ENCODE data around the gene SLC9A7.

The SLC9A7 gene

DNA sequence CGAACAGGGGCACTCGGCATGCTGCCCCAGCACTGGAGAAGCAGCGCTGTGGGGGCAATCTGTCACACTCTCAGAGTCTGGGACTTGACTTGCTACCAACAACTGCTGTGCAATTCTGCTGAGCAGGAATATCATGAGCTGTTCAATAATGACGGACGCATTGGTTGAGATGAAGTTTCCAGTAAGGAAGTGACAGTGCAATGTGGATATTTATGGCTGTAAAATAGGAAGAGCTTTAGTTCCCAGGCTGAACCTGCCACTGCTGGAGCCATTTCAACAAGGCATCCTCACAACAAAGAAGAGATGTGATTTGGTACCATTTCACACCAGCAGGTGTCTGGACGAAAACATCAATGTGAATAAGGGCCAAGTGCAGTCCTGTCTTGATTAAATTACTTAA, 161.1 kb downstream of the SLC9A7 start:
- DNase-seq: no peak

DNA sequence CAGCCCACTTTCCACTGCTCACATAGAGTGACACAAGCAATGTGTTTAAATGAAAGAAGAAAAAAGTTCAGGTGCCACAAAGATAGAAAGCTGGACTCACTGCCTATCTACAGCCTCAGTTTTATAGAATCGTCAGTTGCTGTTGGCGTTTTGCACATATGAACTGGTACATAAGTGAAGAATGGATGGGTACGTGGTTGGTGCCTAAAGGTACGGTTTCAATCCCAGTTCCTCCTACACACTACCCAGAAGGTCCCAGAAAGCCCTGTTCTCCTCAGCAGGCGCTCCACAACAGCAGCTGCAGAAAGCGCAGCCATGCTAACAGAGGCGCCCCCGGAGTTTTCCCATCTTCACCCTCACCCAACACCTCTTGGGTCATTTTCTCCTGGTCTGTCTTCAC, 161.7 kb downstream of the SLC9A7 start:
- DNase-seq: no peak

DNA sequence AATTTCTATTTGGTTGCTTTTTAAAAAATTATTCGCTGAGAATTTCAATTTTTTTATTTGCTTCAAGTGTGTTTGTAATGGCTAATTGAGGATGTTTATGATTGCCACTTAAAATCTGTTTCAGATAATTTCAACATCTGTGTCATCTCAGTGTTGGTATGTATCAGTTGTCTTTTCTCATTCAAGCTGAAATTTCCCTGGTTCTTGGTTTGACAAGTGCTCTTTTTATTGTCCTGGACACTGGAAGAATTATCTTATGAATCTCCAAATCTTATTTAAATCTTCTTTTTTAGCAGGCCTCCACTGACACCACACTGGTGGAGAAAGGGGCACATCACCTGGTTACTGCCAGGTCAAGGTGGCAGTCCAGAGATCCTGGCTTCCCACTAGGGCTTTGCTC, 163.8 kb downstream of the SLC9A7 start:
- DNase-seq: no peak

DNA sequence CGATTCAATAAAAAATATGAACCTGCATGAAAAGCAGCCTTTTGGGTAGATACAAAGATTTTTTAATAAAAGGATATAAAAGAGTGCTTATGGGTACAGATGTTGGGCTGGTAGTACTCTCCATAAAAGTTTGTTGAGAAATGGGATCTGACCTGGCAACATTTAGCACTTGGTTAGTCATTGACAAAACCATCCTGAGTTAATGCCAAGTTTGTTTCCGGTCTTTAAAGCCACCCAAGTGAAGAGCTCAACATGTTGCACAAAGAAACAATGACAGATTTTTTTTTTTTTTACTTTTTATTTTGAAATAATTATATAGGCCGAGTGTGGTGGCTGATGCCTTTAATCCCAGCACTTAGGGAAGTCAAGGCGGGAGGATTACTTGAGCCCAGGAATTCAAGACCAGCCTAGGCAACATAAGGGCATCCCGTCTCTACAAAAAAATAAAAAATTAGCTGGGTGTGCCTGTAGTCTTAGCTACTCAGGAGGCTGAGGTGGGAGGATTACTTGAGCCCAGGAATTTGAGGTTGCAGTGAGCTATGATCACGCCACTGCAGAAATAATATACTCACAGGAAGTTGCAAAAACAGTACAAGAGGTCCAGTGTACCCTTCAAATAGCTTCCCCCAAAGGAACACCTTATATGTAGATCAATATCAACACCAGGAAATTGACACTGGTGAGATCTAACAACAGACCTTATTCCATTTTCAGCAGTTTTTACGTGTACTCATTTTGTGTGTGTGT, 168.8 kb downstream of the SLC9A7 start:
- DNase-seq: peak; percentile 59

DNA sequence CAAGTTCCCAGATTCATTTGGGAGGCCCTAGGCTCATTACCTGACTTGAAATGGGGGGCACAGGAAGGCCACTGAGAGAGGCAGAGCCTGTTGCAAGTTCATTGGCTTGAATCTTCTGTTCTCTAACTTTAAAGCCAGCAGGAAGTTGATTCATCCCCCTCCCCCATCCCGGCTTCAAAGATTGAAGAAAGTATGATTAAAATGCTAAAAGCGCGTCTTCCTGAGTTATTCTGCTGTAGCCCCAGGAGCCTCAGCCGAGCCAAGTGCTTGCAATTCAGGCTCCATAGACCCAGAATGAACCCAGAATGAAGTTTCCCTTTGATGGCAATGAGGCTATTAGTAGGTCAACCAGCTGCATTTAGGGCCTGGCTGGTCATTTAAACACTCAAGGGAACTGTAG, 170.7 kb downstream of the SLC9A7 start:
- DNase-seq: peak; percentile 87

DNA sequence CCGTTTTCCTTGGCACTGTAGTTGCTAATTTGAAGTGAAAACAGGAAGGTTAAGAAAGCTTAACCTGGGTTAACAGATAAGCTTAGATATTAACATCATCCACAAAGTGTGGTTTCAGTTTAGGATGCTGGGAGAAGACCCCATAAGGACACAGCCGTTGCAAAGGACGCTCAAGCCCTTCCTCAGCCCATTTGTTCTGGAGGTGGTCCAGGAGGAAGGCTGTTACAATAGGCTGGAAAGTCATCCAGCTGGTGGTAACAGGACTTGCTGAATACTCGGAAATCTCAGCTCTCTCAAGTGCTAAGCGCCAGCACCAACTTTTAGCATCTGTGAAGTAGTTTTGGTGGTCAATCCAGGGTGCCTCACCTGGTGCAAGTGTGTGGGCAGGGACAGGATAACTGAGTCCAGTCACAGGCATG, 171.2 kb downstream of the SLC9A7 start:
- no peak for DNase-seq

DNA sequence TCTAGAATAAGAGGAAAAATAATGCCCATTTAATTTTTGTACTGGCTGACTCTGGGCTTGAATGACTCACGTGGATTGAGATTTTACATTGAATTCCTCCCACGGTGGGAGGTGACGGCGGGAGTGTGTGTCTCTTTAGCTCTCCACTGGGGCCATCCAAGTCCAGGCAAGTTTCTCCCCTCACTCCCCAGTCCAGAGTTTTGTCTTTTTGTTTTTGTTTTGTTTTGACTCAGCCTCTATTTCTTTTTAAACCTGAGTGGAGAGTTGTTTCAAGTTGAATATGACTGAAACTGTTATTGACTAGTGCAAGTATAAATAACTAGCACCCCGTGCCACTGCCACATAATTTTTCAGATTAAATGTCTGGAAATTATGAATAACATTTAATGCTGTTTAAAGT, 171.8 kb downstream of the SLC9A7 start:
- DNase-seq: peak; percentile 63

DNA sequence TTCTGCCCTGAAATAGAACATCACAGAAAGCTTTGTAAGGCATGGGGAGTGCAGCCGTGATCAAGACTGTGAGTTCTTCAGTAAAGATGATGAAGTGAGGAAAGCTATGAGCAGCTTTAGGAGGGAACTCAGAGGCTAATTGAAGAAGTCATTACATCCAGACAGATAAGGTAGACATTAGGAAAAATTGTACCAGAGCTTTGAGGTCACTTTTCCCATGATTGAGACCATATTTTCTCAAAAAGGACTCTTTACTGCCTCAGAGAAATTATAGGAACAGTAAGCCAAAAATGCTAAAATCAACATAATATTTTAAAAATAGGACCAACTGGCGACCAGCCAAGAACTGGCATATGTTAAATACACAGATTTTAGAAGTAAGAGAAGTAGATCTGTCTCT, 174.2 kb downstream of the SLC9A7 start:
- no peak for DNase-seq

DNA sequence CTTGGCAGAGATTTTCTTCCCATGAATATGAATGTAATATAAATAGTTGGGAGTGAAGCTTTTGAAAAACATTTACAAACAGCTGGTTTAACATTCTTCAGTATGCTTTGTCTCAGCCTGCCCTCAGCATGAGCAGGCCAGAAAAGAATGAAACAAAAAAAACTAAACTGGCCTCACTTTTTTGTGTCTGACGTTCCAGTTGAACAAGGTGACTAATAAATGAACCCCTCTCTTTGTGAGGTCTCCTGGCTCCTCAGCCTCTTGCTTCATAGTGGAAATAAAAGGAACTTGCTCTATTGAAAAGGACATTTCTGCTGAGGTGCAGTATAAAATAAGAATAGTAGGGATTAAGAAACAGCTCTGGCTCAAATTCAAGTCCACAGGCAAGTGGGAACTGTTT, 176.0 kb downstream of the SLC9A7 start:
- peak; percentile 92 for DNase-seq

DNA sequence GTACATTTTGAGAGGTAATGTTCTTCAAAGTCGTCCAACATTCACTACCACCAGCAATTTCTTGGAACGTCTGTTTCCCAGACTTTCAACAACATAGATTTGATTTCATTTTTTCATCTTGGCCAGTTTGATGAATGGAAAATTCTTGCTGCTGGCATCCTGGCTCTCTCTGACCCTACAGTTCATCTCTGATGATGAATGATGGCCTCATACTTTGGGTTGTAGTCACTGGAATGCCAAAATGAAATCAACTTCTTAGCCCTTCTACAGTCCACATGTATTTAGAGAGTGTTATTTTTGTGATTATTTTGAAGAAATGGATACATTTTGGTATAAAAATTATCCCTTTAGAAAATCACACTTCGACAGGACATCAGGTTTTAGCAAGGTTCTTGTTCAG, 176.6 kb downstream of the SLC9A7 start:
- DNase-seq: peak; percentile 72

DNA sequence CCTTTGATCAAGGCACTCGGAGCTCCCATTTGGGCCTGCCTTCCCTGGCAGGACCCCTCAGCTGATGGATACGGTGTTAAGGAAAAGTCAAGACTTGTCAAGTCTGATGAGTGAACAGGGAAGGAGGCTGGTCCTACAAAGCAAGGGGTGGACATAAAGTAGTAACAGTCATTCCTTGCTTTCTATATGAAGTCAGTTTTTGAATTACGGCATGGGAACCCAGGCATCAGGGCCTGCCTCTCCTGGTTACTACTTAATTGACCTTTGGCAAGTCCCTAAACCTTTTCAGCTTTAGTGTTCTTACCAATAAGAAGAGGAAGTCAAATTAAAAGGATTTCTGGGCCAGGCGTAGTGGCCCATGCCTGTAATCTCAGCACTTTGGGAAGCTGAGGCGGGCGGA, 178.3 kb downstream of the SLC9A7 start:
- DNase-seq: no peak

DNA sequence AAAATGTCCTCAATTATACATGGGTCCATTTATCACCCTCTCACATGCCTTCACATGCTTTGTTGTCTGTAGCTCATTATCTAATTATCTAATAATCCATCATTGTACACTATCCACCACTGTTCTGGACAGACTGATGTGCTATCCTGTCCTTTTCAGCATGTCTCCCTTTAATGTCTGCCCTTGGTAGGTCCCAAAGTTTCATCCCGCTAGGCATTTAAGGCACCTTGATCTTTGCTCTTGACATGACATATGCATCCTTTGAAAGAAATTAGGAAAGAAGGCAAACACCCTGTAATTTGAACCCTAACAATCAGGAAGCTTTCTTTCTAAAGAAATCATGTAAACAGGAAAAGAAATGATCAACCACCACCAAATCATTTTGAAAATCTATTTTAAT, 179.7 kb downstream of the SLC9A7 start:
- DNase-seq: no peak

DNA sequence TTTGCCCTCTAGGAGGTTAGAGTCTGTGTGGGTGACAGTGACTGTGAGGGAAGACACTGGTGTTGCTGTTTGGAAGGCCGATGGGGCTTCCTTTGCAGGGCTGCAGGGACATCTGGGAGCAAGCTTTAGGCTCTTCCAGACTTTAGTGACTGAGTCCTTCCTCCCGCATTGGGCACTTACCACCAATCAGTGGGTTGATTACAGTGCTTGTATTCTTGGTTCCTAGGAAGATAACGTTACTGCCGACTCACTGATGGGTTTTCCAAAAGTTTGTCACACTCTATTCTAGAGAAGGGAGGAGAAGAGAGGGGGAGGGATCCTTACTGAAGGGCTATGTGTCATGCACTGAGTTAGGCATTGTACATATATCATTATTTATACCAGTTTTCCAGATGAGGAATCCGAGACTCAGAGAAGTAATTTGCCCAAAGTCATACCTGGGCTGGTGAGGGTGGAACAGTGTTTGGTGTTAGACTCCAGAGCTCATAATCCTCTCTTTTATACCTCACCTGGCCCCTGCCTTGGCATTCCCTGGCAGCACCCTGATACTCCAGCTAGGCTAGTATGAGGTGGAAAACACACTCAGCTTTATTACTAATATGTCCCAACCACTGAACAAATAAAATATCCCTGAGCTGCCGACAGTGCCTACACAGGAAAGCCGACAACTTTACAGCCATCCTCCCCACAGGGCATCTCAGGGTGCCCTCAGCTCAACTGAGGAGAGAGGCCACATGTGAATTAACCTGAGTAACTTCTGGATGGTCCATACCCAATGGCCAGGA, 181.5 kb downstream of the SLC9A7 start:
- no peak for DNase-seq

DNA sequence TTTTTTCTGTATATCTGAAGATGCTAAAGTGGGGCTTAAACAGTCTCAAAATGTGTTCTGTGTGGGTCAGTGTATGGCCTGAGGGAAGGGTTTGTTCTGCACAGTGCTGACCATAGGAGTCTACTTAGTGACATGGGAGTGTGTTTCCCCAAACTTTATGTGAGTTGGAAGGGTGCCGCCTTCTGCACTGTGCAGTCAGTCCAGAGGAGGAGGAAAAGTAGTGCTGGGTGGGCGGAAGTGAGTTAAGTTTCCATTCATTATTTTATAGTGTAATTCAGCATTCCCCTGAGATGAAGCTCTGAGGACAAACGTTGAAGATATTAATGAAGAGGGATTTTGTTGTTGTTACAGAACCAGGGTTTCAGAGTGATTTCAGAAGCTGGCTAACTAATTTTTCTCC, 182.5 kb downstream of the SLC9A7 start:
- no peak for DNase-seq

DNA sequence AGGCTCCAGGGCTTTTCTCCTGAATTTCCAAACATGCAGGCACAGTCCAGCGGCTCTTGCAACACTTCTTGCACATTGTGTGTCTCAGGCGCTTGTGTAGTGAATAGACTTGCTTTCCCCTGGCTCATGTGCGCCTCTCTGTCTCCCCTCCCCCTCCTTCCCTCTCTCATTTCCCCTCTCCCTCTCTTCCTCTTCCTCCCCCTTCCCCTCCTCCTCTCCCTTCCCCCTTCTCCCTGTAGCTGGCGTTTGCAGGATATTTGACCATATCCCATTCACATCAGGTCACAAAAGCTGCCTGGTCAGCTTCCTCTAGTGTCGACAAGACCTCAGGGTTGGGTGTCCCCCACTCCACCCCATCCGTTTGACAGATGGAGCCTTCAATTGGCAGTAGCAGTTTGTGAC, 182.9 kb downstream of the SLC9A7 start:
- DNase-seq: no peak

DNA sequence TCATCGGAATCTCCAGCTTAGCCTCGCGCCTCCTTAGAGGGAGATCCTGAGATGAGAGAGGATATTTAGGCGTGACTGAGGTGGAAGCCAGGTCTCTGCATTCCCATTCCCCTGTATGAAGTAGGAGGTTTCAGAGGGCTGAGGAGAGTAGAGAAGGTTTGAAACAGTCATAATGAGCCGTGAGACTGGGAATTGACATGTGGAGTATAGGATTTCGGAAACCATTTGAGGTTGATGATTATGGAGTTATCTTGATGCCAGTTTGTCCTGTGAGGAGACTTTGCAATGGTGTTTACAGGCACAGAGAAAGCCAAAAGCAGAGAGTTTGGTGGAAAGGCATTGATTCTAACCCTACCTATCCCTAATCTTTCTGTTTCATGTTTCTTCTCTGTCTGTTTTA, 183.3 kb downstream of the SLC9A7 start:
- DNase-seq: no peak

DNA sequence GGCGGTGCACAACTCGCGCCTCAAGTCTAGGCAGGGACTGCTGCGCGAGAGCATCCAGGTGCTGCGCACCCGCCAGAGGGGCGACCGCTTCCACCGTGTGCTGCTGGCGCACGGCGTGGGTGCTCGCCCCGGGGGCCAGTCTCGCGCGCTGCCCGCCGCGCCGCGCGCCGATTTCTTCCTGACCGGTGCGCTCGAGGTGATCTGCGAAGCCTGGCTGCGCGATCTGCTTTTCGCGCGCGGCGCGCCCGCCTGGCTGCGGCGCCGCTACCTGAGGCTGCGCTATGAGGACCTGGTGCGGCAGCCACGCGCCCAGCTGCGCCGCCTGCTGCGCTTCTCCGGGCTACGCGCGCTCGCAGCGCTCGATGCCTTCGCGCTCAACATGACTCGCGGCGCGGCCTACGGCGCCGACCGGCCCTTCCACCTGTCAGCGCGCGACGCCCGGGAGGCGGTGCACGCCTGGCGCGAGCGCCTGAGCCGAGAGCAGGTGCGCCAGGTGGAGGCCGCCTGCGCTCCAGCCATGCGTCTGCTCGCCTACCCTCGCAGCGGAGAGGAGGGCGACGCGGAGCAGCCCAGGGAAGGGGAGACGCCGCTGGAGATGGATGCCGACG, 184.0 kb downstream of the SLC9A7 start:
- no peak for DNase-seq

DNA sequence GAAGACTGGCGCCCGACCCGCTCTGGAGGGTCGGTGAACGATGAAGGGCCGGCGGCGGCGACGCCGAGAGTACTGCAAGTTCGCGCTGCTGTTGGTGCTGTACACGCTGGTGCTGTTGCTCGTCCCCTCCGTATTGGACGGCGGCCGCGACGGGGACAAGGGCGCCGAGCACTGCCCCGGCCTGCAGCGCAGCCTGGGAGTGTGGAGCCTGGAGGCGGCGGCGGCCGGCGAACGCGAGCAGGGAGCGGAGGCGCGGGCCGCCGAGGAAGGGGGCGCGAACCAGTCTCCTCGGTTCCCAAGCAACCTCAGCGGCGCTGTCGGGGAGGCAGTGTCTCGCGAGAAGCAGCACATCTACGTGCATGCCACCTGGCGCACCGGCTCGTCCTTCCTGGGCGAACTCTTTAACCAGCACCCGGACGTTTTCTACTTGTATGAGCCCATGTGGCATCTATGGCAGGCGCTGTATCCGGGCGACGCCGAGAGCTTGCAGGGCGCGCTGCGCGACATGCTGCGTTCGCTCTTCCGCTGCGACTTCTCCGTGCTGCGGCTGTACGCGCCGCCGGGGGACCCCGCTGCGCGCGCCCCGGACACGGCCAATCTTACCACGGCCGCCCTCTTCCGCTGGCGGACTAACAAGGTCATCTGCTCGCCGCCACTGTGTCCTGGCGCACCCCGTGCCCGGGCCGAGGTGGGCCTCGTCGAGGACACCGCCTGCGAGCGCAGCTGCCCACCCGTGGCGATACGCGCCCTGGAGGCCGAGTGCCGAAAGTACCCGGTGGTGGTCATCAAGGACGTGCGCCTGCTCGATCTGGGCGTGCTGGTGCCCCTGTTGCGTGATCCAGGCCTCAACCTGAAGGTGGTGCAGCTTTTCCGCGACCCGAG, 184.8 kb downstream of the SLC9A7 start:
- peak; percentile 41 for DNase-seq

DNA sequence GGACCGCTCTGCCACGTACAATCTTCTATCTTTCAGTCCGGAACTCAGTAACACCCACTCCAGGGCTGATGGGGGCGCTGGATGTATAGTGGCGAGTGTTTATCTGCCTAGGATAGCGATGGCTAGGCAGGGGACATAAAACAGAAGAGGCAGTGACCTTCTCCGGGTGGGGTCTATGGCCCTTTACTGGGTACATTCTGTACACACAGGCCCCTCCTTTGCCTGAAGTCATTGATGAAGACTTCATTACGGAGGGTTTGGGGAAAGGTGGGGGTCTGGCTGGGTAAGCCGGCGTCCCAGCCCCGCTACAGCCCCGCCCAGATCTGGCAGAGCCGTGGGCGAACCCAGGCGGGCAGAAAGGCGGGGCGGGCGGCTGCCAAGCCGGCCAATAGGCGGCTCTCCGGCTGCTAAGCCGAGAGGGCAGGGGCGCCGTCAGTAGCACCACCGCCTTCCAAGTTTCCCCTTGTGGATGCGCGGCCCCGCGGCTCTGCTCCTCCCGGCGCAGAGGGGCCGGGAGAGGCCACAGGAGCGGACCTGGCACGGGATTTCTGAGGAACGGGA, 185.5 kb downstream of the SLC9A7 start, which contains the start of gene CHST7:
CHST7 (plus strand) TSS at position 435 of the 561 bp plus-strand sequence. CDS start 167 bp downstream, outside the sequence.
- peak; percentile 49 for DNase-seq

DNA sequence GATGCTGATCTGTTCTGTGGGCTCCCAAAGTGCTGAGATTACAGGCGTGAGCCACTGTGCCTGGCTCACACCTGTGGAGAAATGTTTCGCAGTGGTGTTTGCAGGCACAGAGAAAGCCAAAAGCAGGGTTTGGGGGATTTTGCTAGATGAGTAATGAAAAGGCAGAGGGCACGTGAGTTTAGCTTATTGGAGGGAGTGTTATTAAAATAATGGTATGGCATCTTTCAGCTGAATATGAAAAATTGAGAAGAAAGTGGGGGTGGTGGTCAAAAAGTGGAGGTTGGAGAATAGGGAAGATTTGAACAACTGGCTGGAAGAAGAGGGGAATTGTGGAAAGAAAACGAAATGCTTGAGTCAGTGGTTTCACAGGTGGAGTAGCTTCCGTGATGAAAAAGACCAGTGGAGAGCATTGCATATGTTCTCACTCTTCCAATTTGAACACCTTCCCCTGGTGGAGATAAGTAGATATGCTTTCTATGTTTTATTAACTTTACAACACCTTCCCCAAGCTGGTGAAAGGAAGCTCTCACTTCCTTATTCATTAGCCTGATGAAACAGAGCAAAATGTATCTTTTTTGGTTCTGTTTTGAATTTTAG, 186.5 kb downstream of the SLC9A7 start:
- no peak for DNase-seq

DNA sequence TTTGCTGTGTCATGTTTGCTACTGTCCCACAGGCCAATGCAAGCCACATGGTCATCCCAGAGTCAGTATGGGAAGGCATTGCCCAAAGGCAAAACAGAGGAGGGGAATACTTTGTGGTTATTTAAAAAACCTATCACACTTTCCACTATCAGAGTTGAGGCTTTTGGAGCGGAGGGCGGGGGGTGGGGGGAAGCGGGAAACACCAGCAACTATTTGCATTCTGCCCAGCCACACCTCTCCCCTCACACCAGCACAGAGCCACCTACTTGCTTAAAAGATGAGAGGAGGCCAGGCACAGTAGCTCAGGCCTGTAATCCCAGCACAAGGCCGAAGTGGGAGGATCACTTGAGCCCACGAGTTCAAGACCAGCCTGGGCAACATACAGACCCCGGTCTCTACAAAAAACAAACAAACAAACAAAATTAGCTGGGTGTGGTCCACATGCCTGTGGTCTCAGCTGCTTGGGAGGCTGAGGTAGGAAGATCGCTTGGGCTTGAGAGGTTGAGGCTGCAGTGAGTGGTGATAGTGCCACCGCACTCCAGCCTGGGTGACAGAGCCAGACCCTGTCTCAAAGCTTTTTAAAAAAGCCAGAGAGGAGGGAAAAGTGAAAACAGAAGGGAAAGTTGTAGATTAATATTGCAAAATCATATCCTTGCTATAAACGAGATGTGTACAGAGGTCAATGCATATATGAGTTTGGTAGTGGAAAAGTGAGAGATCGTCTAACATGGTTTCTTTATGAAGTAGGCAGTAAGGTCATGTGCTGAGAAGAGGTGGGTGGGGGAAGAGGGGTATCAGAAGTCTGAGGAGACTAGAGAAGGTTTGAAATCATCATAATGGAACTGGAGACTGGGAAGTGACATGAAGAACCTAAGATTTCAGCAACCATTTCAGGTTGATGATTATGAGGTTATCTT, 187.2 kb downstream of the SLC9A7 start:
- DNase-seq: no peak

Measured in fibroblast of upper back skin (primary cell).